ENCODE data around the gene LRP1B.

- TF ChIP-seq CTCF (IDR thresholded peaks at IDR 0.05) = no peak
- no peak for TF ChIP-seq EZH2 (IDR thresholded peaks at IDR 0.05; ENCODE audit: borderline replicate concordance, insufficient read depth, low read depth, low read length, poor library complexity, severe bottlenecking)
These were observed 3.6 kb downstream of the LRP1B start for GRCh38 chr2:142127248-142127647.
